Measurements from ENCODE around the gene NMRK2. TPM values are rescaled to one million over a fixed set of nuclear protein-coding genes. Genes with fewer than 3 reads are reported as not detected.
"Not testable (repeated sequence)": the region's sequence is repeated elsewhere in the genome, so short reads cannot be mapped to it uniquely, and the experiment has no call there.

The NMRK2 gene
- total and polyA plus RNA-seq, 4 donors = 0.13 to 1.0 (median 0.26) TPM; not detected in 1

GRCh38 chr19:3942790-3943409 lies 10.0 kb downstream of the NMRK2 start:
- Histone ChIP-seq H3K27ac (ENCODE audit: low read depth in 1 of 2, low read length in 1 of 2) (peak overlapping the region in 1 of 2 donors; percentile 84), H3K27me3 (ENCODE audit: control insufficient read depth in 3 of 3, insufficient read depth in 3 of 3, low read length in 2 of 3) (peaks cover 0 to 2% (median 0%) of the 10 kb centered on the region in 3 donors), H3K9ac (ENCODE audit: insufficient read depth in 1 of 2, low read length in 2 of 2) (no peak overlapping the region), H3K36me3 (ENCODE audit: control insufficient read depth in 4 of 4, insufficient read depth in 4 of 4, low read length in 4 of 4) (no peaks in the 10 kb centered on the region), H3K4me3 (no peak overlapping the region), H3K4me1 (ENCODE audit: control insufficient read depth in 5 of 5, insufficient read depth in 5 of 5, low read length in 5 of 5) (no peaks in the 10 kb centered on the region), H3K9me3 (ENCODE audit: control insufficient read depth in 4 of 4, insufficient read depth in 3 of 4, low read length in 3 of 4) (peaks cover 0 to 1% (median 0%) of the 10 kb centered on the region in 4 donors)
- ATAC-seq (ENCODE audit: insufficient read depth, low FRiP score) (no peak), DNase-seq (no peak)
- WGBS, 2 donors = 79 to 91% methylated on average over 8 of the region's 8 CpGs
- TF ChIP-seq CTCF (IDR thresholded peaks at IDR 0.05; ENCODE audit: control extremely low read depth, extremely low read depth) = no peak

- 72 to 77% methylated on average over 11 of the region's 11 CpGs for WGBS, 2 donors
- peaks cover 0 to 2% (median 0%) of the 10 kb centered on the region in 3 donors for H3K27me3 ChIP-seq (ENCODE audit: control insufficient read depth in 3 of 3, insufficient read depth in 3 of 3, low read length in 2 of 3)
- H3K9ac ChIP-seq (ENCODE audit: insufficient read depth in 1 of 2, low read length in 2 of 2) = no peak overlapping the region
Observed at GRCh38 chr19:3944018-3944721, 11.3 kb downstream of the NMRK2 start.

GRCh38 chr19:3945838-3946237 lies 13.0 kb downstream of the NMRK2 start:
- H3K27ac ChIP-seq (ENCODE audit: low read depth in 1 of 2, low read length in 1 of 2) = peak overlapping the region in 1 of 2 donors; percentile 66
- ATAC-seq (ENCODE audit: insufficient read depth, low FRiP score) (no peak), DNase-seq (no peak)
- 49 to 83% methylated on average over 2 of the region's 2 CpGs for WGBS, 2 donors
- peaks cover 0 to 2% (median 0%) of the 10 kb centered on the region in 5 donors for H3K4me1 ChIP-seq (ENCODE audit: control insufficient read depth in 5 of 5, insufficient read depth in 5 of 5, low read length in 5 of 5)
- TF ChIP-seq CTCF (IDR thresholded peaks at IDR 0.05; ENCODE audit: control extremely low read depth, extremely low read depth) = no peak
- H3K4me3 ChIP-seq = no peak overlapping the region
- H3K36me3 ChIP-seq (ENCODE audit: control insufficient read depth in 4 of 4, insufficient read depth in 4 of 4, low read length in 4 of 4) = no peaks in the 10 kb centered on the region
- H3K9ac ChIP-seq (ENCODE audit: insufficient read depth in 1 of 2, low read length in 2 of 2) = no peak overlapping the region
- peaks cover 0 to 1% (median 0%) of the 10 kb centered on the region in 4 donors for H3K9me3 ChIP-seq (ENCODE audit: control insufficient read depth in 4 of 4, insufficient read depth in 3 of 4, low read length in 3 of 4)
- no peaks in the 10 kb centered on the region for H3K27me3 ChIP-seq (ENCODE audit: control insufficient read depth in 3 of 3, insufficient read depth in 3 of 3, low read length in 2 of 3)

More at GRCh38 chr19:3944018-3944721, 11.3 kb downstream of the NMRK2 start:
- no peak for TF ChIP-seq CTCF (IDR thresholded peaks at IDR 0.05; ENCODE audit: control extremely low read depth, extremely low read depth)
- H3K9me3 ChIP-seq (ENCODE audit: control insufficient read depth in 4 of 4, insufficient read depth in 3 of 4, low read length in 3 of 4) = peaks cover 0 to 1% (median 0%) of the 10 kb centered on the region in 4 donors
- ATAC-seq (ENCODE audit: insufficient read depth, low FRiP score) (no peak), DNase-seq (no peak)
- H3K4me1 ChIP-seq (ENCODE audit: control insufficient read depth in 5 of 5, insufficient read depth in 5 of 5, low read length in 5 of 5) = no peaks in the 10 kb centered on the region
- H3K4me3 ChIP-seq = no peak overlapping the region
- H3K36me3 ChIP-seq (ENCODE audit: control insufficient read depth in 4 of 4, insufficient read depth in 4 of 4, low read length in 4 of 4) = no peaks in the 10 kb centered on the region
- H3K27ac ChIP-seq (ENCODE audit: low read depth in 1 of 2, low read length in 1 of 2) = peak overlapping the region in 1 of 2 donors; percentile 84

GRCh38 chr19:3947316-3947933 lies 14.6 kb downstream of the NMRK2 start:
- not testable (repeated sequence) for H3K9ac ChIP-seq (ENCODE audit: insufficient read depth in 1 of 2, low read length in 2 of 2)
- 84 to 91% methylated on average over 15 of the region's 15 CpGs for WGBS, 2 donors

More at GRCh38 chr19:3947316-3947933, 14.6 kb downstream of the NMRK2 start:
- not testable (repeated sequence) for H3K4me1 ChIP-seq (ENCODE audit: control insufficient read depth in 5 of 5, insufficient read depth in 5 of 5, low read length in 5 of 5); ATAC-seq (ENCODE audit: insufficient read depth, low FRiP score); H3K36me3 ChIP-seq (ENCODE audit: control insufficient read depth in 4 of 4, insufficient read depth in 4 of 4, low read length in 4 of 4); DNase-seq; H3K27ac ChIP-seq (ENCODE audit: low read depth in 1 of 2, low read length in 1 of 2); H3K4me3 ChIP-seq; H3K9me3 ChIP-seq (ENCODE audit: control insufficient read depth in 4 of 4, insufficient read depth in 3 of 4, low read length in 3 of 4); H3K27me3 ChIP-seq (ENCODE audit: control insufficient read depth in 3 of 3, insufficient read depth in 3 of 3, low read length in 2 of 3)

Measured in lung (tissue), 12 donors.